GM21526 (cell line): ENCODE results near the gene ZBTB7C.

Experiments
- ATAC-seq: cut with Tn5 transposase; IDR thresholded peaks from one replicate; pipeline ENCODE4 v1.9.1; 2021; ENCODE audit warnings: moderate library complexity; ENCODE audit not compliant: unreplicated experiment, low FRiP score

Gene ZBTB7C

DNA sequence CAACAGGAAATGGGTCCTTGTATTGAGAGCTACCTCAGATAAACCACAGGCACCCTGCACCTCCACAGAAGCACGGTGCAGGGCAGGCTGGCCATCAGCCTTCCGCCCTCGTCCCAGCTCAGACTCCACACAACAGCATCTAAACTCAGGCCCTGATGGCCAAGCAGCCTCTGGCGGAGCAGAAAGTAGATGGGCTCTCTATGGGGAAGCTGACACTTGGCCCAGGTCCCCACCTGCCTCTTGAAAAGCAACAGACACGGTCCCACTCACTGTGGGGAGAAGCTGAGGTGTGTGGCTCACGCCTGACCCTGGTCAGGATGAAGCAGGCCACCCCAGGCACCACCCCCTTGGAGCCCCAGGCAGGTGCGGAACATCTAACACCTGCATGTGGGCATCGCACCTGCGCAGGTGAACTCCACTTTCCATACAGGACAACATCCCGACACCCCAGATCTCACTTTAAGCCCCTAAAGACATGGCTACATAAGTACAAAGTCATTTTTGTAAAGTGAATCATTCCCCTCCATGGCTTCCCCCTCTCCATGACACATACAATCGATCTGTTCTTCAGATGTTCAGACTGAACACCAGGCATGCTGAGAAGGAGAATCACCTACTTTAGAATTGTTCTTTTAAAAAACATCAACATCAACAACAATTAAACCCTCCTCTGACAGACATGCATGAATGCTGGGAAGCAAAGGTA lies 208.4 kb downstream of the ZBTB7C start:
- no peak for ATAC-seq

- no peak for ATAC-seq
Measured at GRCh38 chr18:48199399-48199798, 209.8 kb downstream of the ZBTB7C start.

DNA sequence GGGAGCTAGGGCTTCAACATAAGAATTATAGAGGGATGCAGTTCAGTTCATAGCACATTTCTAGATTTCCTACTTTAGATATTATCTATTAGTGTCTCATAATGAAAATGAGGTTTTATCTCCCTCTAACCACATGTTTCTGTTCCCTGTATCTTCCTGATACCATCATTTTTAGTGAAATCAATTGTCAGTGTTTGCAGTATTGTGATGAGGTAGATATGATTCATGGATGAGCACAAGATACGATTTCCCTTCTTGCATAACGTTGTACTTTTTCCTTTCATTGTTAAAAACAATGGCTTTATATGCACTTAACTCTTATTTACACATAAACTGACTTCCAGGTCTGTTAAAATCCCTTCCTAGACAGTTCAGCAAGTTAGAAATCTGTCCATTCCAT lies 211.4 kb downstream of the ZBTB7C start:
- no peak for ATAC-seq

GRCh38 chr18:48195787-48196186 lies 213.4 kb downstream of the ZBTB7C start:
- ATAC-seq, result no peak

- no peak for ATAC-seq
Measured at GRCh38 chr18:48194591-48195181, 214.5 kb downstream of the ZBTB7C start.

- ATAC-seq, result no peak
Measured at GRCh38 chr18:48193521-48194492, 215.4 kb downstream of the ZBTB7C start.

GRCh38 chr18:48192542-48192941 lies 216.6 kb downstream of the ZBTB7C start:
- ATAC-seq, result no peak

DNA sequence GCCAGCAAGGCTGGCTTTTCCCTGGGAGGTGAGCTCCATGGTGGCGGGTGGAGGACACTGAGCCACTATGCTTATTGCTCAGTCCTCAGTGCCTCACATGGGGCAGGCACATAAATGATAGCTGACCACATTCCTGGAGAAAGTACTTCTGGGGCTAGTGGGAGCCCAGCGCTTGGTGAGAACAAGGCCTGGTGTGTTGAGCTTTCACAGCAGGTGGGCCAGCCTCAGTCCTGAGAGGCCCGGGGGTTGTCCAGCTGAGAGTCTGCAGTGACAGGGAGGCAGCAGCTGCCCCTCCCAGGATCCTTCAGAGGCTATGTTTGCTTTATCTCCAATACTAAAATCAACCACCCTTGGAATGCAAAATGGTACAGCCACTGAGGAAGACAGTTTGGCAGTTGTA lies 217.7 kb downstream of the ZBTB7C start:
- ATAC-seq, result no peak

GRCh38 chr18:48190994-48191393 lies 218.2 kb downstream of the ZBTB7C start:
- no peak for ATAC-seq

GRCh38 chr18:48188609-48189008 lies 220.6 kb downstream of the ZBTB7C start:
- ATAC-seq, result no peak

GRCh38 chr18:48186861-48187260 lies 222.3 kb downstream of the ZBTB7C start:
- ATAC-seq, result no peak

DNA sequence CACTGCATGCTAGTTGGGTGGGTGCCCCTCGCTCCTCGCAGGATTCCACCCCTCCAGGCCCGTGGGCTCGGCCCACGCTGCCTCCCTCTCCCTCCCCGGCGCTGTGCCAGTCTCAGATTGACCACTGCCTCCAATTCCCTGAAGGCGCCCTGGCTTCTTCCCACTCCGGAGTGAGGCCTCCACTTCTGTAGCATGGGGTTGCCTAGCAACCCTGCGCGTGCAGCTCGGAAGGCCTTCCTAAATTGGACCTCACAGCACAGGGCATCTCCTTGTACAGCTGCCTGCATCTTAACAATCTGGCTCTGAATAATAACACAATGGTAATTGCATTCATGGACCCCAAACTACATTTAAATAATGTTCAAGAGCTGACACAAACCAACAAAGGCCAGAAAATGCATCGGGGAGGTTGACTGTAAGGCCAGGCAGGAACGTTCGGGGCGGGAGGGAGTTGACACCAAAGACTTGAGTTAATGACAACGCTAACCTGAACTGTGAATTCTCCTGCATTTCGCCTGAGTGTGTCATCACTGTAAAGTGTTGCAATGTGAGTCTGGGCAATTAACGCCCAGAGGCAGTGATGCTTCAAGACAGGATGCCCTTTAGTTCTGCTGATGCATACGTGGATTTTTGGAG lies 222.9 kb downstream of the ZBTB7C start:
- no peak for ATAC-seq

GRCh38 chr18:48184118-48184517 lies 225.1 kb downstream of the ZBTB7C start:
- no peak for ATAC-seq

DNA sequence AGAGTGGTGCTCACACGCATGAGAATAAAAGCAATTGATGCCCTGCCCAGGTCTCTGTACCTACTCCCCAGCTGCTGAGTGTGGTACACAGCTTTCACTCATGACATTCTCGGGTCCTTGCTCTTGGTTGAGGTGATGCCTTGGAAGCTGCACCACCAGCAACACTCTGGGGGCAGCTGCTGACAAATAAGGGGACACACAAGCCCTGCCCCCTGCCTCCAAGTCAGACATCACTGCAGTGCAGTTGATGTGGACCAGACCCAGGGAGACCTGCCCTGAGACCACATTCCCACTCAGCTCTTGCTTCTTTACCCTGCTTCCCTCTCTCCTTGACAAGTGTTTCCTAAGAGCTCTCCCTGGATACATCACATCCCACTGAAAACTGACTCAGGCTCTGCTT lies 225.6 kb downstream of the ZBTB7C start:
- ATAC-seq, result no peak

- no peak for ATAC-seq
Measured at GRCh38 chr18:48182779-48183178, 226.4 kb downstream of the ZBTB7C start.

DNA sequence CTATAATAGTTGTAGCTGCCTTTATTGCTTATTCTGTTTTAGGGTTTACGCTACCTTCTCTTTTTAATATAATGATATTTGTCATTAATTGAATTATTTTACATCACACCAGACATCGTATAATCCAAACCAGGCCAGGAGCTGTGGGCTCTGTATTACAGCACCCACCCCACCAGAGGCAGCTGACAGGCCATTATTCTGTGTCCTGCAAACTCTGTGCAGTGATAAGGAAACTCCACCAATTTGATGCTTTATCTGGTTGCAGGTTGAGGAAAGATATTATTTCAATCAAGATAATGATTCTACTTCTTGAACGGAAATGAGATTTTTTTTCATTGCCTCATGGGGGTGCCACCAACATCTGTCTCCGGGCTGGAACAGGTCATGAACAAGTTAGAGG lies 227.3 kb downstream of the ZBTB7C start:
- ATAC-seq, result no peak

GRCh38 chr18:48181087-48181823 lies 227.9 kb downstream of the ZBTB7C start:
- no peak for ATAC-seq

- no peak for ATAC-seq
Measured at GRCh38 chr18:48179666-48180065, 229.5 kb downstream of the ZBTB7C start.

DNA sequence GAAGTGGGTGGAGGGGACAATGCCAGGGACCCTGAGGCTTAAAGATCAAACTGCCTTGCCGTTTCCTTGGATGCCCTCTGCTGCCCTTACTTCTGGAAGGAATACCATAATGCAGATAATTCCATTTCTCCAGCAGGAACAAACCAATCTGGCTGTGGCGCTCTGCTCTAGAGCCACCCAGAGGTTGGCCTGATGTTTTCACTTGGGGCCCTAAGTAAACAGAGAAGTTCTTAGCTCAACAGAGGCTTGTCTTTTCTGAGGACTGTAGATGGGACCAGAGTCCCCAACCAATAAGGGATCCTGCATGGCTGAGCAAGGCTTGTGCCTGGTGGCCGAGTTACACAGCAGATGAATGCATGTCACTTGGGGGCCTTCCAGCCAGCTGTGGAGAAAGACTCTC lies 230.2 kb downstream of the ZBTB7C start:
- ATAC-seq, result no peak

- no peak for ATAC-seq
Measured at GRCh38 chr18:48176909-48177308, 232.3 kb downstream of the ZBTB7C start.
